ENCODE results near the gene ATP1B3. TPM values are rescaled to one million over a fixed set of nuclear protein-coding genes. Genes with fewer than 3 reads are reported as not detected.

Gene ATP1B3
- total RNA-seq, 1 experiment from 2014 or later: 155 TPM

GRCh38 chr3:141914311-141914710 is 37.9 kb downstream of the ATP1B3 start:
- ChIA-PET CTCF (no interaction called here), POLR2A (no interaction called here)
- BruUV-seq (replicated peaks): no TSS peak

DNA sequence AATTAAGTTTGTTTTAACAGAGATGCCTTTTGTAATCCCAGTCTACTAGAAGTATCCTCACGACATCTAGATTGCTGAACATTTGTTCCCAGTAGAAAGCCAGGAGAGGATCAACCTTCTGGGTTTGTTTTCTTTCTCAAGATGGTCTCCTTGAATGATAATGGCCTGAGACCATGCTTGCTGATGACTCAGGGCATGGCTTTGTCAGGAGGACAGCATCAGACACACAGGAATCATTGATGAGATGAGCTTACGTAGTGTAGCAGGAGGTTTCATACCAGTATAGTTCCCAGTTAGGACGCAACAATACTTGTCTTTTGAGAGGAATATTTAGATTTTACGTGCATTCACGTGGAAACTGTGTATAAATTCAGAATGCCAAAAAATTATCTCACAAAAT is 38.6 kb downstream of the ATP1B3 start:
- no peak for DNase-seq
- Histone ChIP-seq H3K27me3 (replicated peaks; ENCODE audit: control insufficient read depth, insufficient read depth, low read length) (no peaks in the 10 kb centered on the region), H3K4me3 (ENCODE audit: low read depth, low read length) (no peak overlapping the region), H3K4me1 (no peaks in the 10 kb centered on the region), H3K36me3 (ENCODE audit: control insufficient read depth, insufficient read depth, low read length) (peaks cover 1% of the 10 kb centered on the region; the same call in 1 of the 2 replicates), H3K9me3 (no peaks in the 10 kb centered on the region)
- Mint-ChIP-seq H3K4me1 (ENCODE audit: low read depth, unreplicated experiment) (no peaks in the 10 kb centered on the region), H3K27ac (ENCODE audit: unreplicated experiment) (no peak overlapping the region), H3K36me3 (ENCODE audit: insufficient read depth, unreplicated experiment) (peaks cover 80% of the 10 kb centered on the region), H3K27me3 (ENCODE audit: insufficient read depth, unreplicated experiment) (no peaks in the 10 kb centered on the region), H3K9me3 (ENCODE audit: unreplicated experiment) (peaks cover 11% of the 10 kb centered on the region), H3K4me3 (ENCODE audit: unreplicated experiment) (no peak overlapping the region)
- intact Hi-C loops (cut with micrococcal nuclease; ENCODE audit: unreplicated experiment): loop anchor here (10.0 kb wide), 1 partner anchor 340 kb away; no protein-coding TSS in a partner anchor
- BruUV-seq (replicated peaks): no TSS peak
- ChIA-PET POLR2A (no interaction called here), CTCF (no interaction called here)
- no peak for TF ChIP-seq CTCF (IDR thresholded peaks at IDR 0.05; ENCODE audit: insufficient read depth in 1 of 2, low read depth in 1 of 2, low read length in 1 of 2, severe bottlenecking in 1 of 2, unreplicated experiment in 1 of 2)

More at GRCh38 chr3:141914311-141914710, 37.9 kb downstream of the ATP1B3 start:
- no peak overlapping the region for H3K4me3 ChIP-seq (ENCODE audit: low read depth, low read length)
- H3K27me3 ChIP-seq (replicated peaks; ENCODE audit: control insufficient read depth, insufficient read depth, low read length): no peaks in the 10 kb centered on the region
- H3K4me1 ChIP-seq: no peaks in the 10 kb centered on the region
- H3K36me3 Mint-ChIP-seq (ENCODE audit: insufficient read depth, unreplicated experiment): peaks cover 81% of the 10 kb centered on the region
- H3K4me1 Mint-ChIP-seq (ENCODE audit: low read depth, unreplicated experiment): no peaks in the 10 kb centered on the region
- no peak for DNase-seq
- TF ChIP-seq CTCF (IDR thresholded peaks at IDR 0.05; ENCODE audit: insufficient read depth in 1 of 2, low read depth in 1 of 2, low read length in 1 of 2, severe bottlenecking in 1 of 2, unreplicated experiment in 1 of 2): no peak
- no peak overlapping the region for H3K27ac Mint-ChIP-seq (ENCODE audit: unreplicated experiment)
- H3K36me3 ChIP-seq (ENCODE audit: control insufficient read depth, insufficient read depth, low read length): peaks cover 1% of the 10 kb centered on the region; the same call in 1 of the 2 replicates
- intact Hi-C loops (cut with micrococcal nuclease; ENCODE audit: unreplicated experiment): loop anchor here (10.0 kb wide), 1 partner anchor 340 kb away; no protein-coding TSS in a partner anchor
- peaks cover 11% of the 10 kb centered on the region for H3K9me3 Mint-ChIP-seq (ENCODE audit: unreplicated experiment)
- no peaks in the 10 kb centered on the region for H3K9me3 ChIP-seq
- no peaks in the 10 kb centered on the region for H3K27me3 Mint-ChIP-seq (ENCODE audit: insufficient read depth, unreplicated experiment)
- no peak overlapping the region for H3K4me3 Mint-ChIP-seq (ENCODE audit: unreplicated experiment)

GRCh38 chr3:141915766-141916165 is 39.3 kb downstream of the ATP1B3 start:
- no TSS peak for BruUV-seq (replicated peaks)
- Mint-ChIP-seq H3K36me3 (ENCODE audit: insufficient read depth, unreplicated experiment) (peaks cover 82% of the 10 kb centered on the region), H3K9me3 (ENCODE audit: unreplicated experiment) (peaks cover 11% of the 10 kb centered on the region), H3K27ac (ENCODE audit: unreplicated experiment) (no peak overlapping the region), H3K27me3 (ENCODE audit: insufficient read depth, unreplicated experiment) (no peaks in the 10 kb centered on the region), H3K4me1 (ENCODE audit: low read depth, unreplicated experiment) (no peaks in the 10 kb centered on the region), H3K4me3 (ENCODE audit: unreplicated experiment) (no peak overlapping the region)
- no peak for DNase-seq
- Histone ChIP-seq H3K36me3 (ENCODE audit: control insufficient read depth, insufficient read depth, low read length) (peaks cover 1% of the 10 kb centered on the region; the same call in 1 of the 2 replicates), H3K4me3 (ENCODE audit: low read depth, low read length) (no peak overlapping the region), H3K4me1 (no peaks in the 10 kb centered on the region), H3K9me3 (no peaks in the 10 kb centered on the region), H3K27me3 (replicated peaks; ENCODE audit: control insufficient read depth, insufficient read depth, low read length) (no peaks in the 10 kb centered on the region)
- intact Hi-C loops (cut with micrococcal nuclease; ENCODE audit: unreplicated experiment): loop anchor here (10.0 kb wide), 1 partner anchor 341 kb away; no protein-coding TSS in a partner anchor
- no peak for TF ChIP-seq CTCF (IDR thresholded peaks at IDR 0.05; ENCODE audit: insufficient read depth in 1 of 2, low read depth in 1 of 2, low read length in 1 of 2, severe bottlenecking in 1 of 2, unreplicated experiment in 1 of 2)
- ChIA-PET POLR2A (no interaction called here), CTCF (no interaction called here)

All from Caco-2 (cell line).